ENCODE results near the gene UBE2R2. TPM values are rescaled to one million over a fixed set of nuclear protein-coding genes. Genes with fewer than 3 reads are reported as not detected.
"Not testable (repeated sequence)": the region's sequence is repeated elsewhere in the genome, so short reads cannot be mapped to it uniquely, and the experiment has no call there.

Gene UBE2R2
- total RNA-seq, 2 donors from 2014 or later, result 39.3 to 61.4 TPM

GRCh38 chr9:33813712-33814641 lies 3.0 kb upstream of the UBE2R2 start:
- no peaks in the 10 kb centered on the region for H3K9me3 Mint-ChIP-seq
- H3K27me3 Mint-ChIP-seq, result no peaks in the 10 kb centered on the region
- H3K4me3 Mint-ChIP-seq, result peak overlapping the region; percentile 81
- H3K36me3 Mint-ChIP-seq (ENCODE audit: low read depth), result peaks cover 14% of the 10 kb centered on the region
- H3K27ac Mint-ChIP-seq, result peak overlapping the region; percentile 96
- peaks cover 8% of the 10 kb centered on the region for H3K4me1 Mint-ChIP-seq
- ATAC-seq (replicated peaks), result peak; percentile 18

- peaks cover 32% of the 10 kb centered on the region for H3K36me3 Mint-ChIP-seq (ENCODE audit: low read depth)
- H3K4me1 Mint-ChIP-seq, result peaks cover 18% of the 10 kb centered on the region
- peak overlapping the region; percentile 96 for H3K27ac Mint-ChIP-seq
- peak overlapping the region; percentile 81 for H3K4me3 Mint-ChIP-seq
- no peaks in the 10 kb centered on the region for H3K27me3 Mint-ChIP-seq
- no peak for ATAC-seq (replicated peaks)
- no peaks in the 10 kb centered on the region for H3K9me3 Mint-ChIP-seq
These were observed 1.2 kb upstream of the UBE2R2 start for GRCh38 chr9:33815781-33816180.

- Mint-ChIP-seq H3K4me1 (peaks cover 21% of the 10 kb centered on the region), H3K27ac (peak overlapping the region; percentile 97), H3K27me3 (no peaks in the 10 kb centered on the region), H3K4me3 (peak overlapping the region; percentile 99), H3K36me3 (ENCODE audit: low read depth) (peaks cover 39% of the 10 kb centered on the region), H3K9me3 (no peaks in the 10 kb centered on the region)
- ATAC-seq (replicated peaks), result peak; percentile 3
These were observed 587 bp downstream of the UBE2R2 start for GRCh38 chr9:33817327-33818166.

- no peaks in the 10 kb centered on the region for H3K9me3 Mint-ChIP-seq
- H3K36me3 Mint-ChIP-seq (ENCODE audit: low read depth), result peaks cover 41% of the 10 kb centered on the region
- H3K4me1 Mint-ChIP-seq, result peaks cover 21% of the 10 kb centered on the region
- H3K27ac Mint-ChIP-seq, result peak overlapping the region; percentile 97
- H3K4me3 Mint-ChIP-seq, result peak overlapping the region; percentile 99
- peak; percentile 5 for ATAC-seq (replicated peaks)
- H3K27me3 Mint-ChIP-seq, result no peaks in the 10 kb centered on the region
These were observed 1.3 kb downstream of the UBE2R2 start for GRCh38 chr9:33818167-33818846.

- no peaks in the 10 kb centered on the region for H3K9me3 Mint-ChIP-seq
- H3K27ac Mint-ChIP-seq, result peak overlapping the region; percentile 97
- H3K4me1 Mint-ChIP-seq, result peaks cover 21% of the 10 kb centered on the region
- ATAC-seq (replicated peaks), result no peak
- no peaks in the 10 kb centered on the region for H3K27me3 Mint-ChIP-seq
- H3K36me3 Mint-ChIP-seq (ENCODE audit: low read depth), result peaks cover 48% of the 10 kb centered on the region
- peak overlapping the region; percentile 99 for H3K4me3 Mint-ChIP-seq
These were observed 2.0 kb downstream of the UBE2R2 start for GRCh38 chr9:33818847-33819500.

- peaks cover 17% of the 10 kb centered on the region for H3K4me1 Mint-ChIP-seq
- peaks cover 61% of the 10 kb centered on the region for H3K36me3 Mint-ChIP-seq (ENCODE audit: low read depth)
- no peaks in the 10 kb centered on the region for H3K27me3 Mint-ChIP-seq
- peak overlapping the region; percentile 99 for H3K4me3 Mint-ChIP-seq
- H3K9me3 Mint-ChIP-seq, result no peaks in the 10 kb centered on the region
- ATAC-seq (replicated peaks), result no peak
- H3K27ac Mint-ChIP-seq, result peak overlapping the region; percentile 97
These were observed 3.3 kb downstream of the UBE2R2 start for GRCh38 chr9:33820231-33820745.

- Mint-ChIP-seq H3K9me3 (no peaks in the 10 kb centered on the region), H3K27ac (no peak overlapping the region), H3K36me3 (ENCODE audit: low read depth) (peaks cover 69% of the 10 kb centered on the region), H3K27me3 (no peaks in the 10 kb centered on the region), H3K4me1 (peaks cover 15% of the 10 kb centered on the region), H3K4me3 (no peak overlapping the region)
- ATAC-seq (replicated peaks), result no peak
These were observed 6.8 kb downstream of the UBE2R2 start for GRCh38 chr9:33823801-33824200.

- not testable (repeated sequence) for H3K4me3 Mint-ChIP-seq; H3K27ac Mint-ChIP-seq; H3K27me3 Mint-ChIP-seq; H3K9me3 Mint-ChIP-seq; ATAC-seq (replicated peaks); H3K4me1 Mint-ChIP-seq
- H3K36me3 Mint-ChIP-seq (ENCODE audit: low read depth), result peaks cover 50% of the 10 kb centered on the region
These were observed 10.3 kb downstream of the UBE2R2 start for GRCh38 chr9:33827285-33827684.

- not testable (repeated sequence) for ATAC-seq (replicated peaks); H3K4me1 Mint-ChIP-seq; H3K27ac Mint-ChIP-seq; H3K27me3 Mint-ChIP-seq; H3K4me3 Mint-ChIP-seq; H3K9me3 Mint-ChIP-seq
- H3K36me3 Mint-ChIP-seq (ENCODE audit: low read depth), result peaks cover 42% of the 10 kb centered on the region
These were observed 12.8 kb downstream of the UBE2R2 start for GRCh38 chr9:33829641-33830230.

GRCh38 chr9:33835625-33836260 lies 18.8 kb downstream of the UBE2R2 start:
- peak overlapping the region; percentile 81 for H3K27ac Mint-ChIP-seq
- peaks cover 46% of the 10 kb centered on the region for H3K36me3 Mint-ChIP-seq (ENCODE audit: low read depth)
- H3K27me3 Mint-ChIP-seq, result no peaks in the 10 kb centered on the region
- peak overlapping the region; percentile 67 for H3K4me3 Mint-ChIP-seq
- peak; percentile 2 for ATAC-seq (replicated peaks)
- H3K4me1 Mint-ChIP-seq, result peaks cover 17% of the 10 kb centered on the region
- H3K9me3 Mint-ChIP-seq, result no peaks in the 10 kb centered on the region

GRCh38 chr9:33836261-33836660 lies 19.3 kb downstream of the UBE2R2 start:
- peak; percentile 97 for ATAC-seq (replicated peaks)
- Mint-ChIP-seq H3K4me3 (peak overlapping the region; percentile 67), H3K27ac (peak overlapping the region; percentile 81), H3K36me3 (ENCODE audit: low read depth) (peaks cover 47% of the 10 kb centered on the region), H3K4me1 (peaks cover 17% of the 10 kb centered on the region)
- not testable (repeated sequence) for H3K9me3 Mint-ChIP-seq, H3K27me3 Mint-ChIP-seq

- Mint-ChIP-seq H3K27ac (no peak overlapping the region), H3K27me3 (no peaks in the 10 kb centered on the region), H3K9me3 (no peaks in the 10 kb centered on the region), H3K4me3 (no peak overlapping the region), H3K4me1 (peaks cover 22% of the 10 kb centered on the region), H3K36me3 (ENCODE audit: low read depth) (peaks cover 55% of the 10 kb centered on the region)
- no peak for ATAC-seq (replicated peaks)
These were observed 20.2 kb downstream of the UBE2R2 start for GRCh38 chr9:33837138-33837537.

GRCh38 chr9:33840381-33840780 lies 23.4 kb downstream of the UBE2R2 start:
- Mint-ChIP-seq H3K27ac (peak overlapping the region; percentile 48), H3K36me3 (ENCODE audit: low read depth) (peaks cover 62% of the 10 kb centered on the region), H3K9me3 (no peaks in the 10 kb centered on the region), H3K27me3 (no peaks in the 10 kb centered on the region), H3K4me1 (peaks cover 21% of the 10 kb centered on the region), H3K4me3 (no peak overlapping the region)
- no peak for ATAC-seq (replicated peaks)
